Measurements from ENCODE around the gene TOR4A.
"Not testable (repeated sequence)": the region's sequence is repeated elsewhere in the genome, so short reads cannot be mapped to it uniquely, and the experiment has no call there.

TOR4A gene

GRCh38 chr9:137319011-137319738 lies 41.6 kb downstream of the TOR4A start:
- no peak for DNase-seq

GRCh38 chr9:137319739-137320551 lies 42.4 kb downstream of the TOR4A start:
- DNase-seq: no peak

DNA sequence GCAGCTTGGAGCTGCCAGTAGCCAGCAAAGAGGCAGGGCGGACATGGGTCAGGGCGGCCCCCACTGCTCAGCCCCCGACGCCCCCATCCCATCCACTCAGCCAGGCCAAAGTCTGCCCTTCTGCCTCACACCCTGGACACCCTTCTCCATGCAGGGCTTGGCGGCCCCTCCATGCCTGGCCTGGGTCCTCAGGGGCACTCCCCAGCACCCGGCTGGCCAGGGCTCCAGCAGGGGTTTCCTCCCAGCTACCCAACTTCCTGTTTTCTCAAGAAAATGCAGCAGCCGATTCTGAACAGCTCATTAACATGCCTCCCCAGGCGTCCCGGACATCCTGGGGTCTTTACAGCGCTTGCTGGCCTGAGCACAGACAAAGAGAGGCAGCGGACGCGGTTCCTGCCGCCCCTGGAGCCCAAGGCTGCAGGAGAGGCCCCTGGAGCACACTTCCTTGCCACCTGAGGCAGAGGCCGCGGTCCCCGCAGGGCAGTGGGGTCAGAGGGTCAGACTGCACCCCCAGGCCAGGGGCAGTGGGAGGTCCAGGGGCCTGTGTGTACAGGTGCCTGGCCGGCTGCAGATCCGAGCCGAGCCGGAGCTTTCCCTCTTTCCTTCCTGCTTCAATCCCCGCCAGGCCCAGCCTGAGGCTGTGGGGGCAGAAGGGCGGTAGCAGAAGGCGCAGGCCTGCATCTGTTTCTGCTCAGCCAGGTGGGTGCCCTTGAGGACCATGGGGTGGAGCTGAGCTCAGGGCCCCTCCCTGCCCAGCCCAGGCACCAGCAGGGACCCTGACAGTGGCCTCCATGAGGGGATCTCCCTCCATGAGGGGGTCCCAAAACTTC lies 43.2 kb downstream of the TOR4A start:
- DNase-seq: no peak

DNA sequence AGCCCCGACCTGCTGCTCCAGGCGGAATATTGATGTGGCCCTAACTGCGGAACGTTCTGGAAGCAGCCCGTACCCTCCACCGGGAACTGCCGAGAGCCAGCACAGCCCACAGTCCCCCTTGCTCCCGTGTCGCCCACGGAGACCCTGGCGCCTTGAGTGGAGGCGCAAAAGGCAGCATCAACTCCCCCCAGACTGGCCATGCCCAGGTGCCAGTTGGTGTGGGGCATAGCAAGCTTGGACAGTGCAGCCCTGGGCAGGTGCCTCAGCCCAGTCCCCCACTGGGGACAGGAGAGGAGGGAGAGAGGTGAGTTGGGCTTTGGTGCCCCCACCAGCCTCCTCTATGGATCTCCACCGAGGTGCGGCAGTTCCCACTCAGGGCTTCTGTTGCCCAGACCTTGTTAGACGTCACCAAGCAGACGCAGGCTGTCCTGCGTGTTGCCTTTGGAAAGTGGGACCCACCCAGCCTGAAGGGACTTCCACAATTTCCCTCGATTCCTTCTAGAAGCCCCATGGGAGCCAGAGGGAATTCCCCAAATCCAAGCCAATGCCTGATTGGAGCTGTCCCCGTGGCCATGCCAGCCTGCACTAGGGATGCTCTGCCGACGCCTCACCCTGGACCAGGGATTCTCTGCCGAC lies 44.3 kb downstream of the TOR4A start:
- no peak for DNase-seq

GRCh38 chr9:137323531-137324331 lies 46.2 kb downstream of the TOR4A start:
- DNase-seq: no peak

- no peak for DNase-seq
Measured at GRCh38 chr9:137325124-137325523, 47.6 kb downstream of the TOR4A start.

- DNase-seq: no peak
Measured at GRCh38 chr9:137325799-137326198, 48.3 kb downstream of the TOR4A start.

DNA sequence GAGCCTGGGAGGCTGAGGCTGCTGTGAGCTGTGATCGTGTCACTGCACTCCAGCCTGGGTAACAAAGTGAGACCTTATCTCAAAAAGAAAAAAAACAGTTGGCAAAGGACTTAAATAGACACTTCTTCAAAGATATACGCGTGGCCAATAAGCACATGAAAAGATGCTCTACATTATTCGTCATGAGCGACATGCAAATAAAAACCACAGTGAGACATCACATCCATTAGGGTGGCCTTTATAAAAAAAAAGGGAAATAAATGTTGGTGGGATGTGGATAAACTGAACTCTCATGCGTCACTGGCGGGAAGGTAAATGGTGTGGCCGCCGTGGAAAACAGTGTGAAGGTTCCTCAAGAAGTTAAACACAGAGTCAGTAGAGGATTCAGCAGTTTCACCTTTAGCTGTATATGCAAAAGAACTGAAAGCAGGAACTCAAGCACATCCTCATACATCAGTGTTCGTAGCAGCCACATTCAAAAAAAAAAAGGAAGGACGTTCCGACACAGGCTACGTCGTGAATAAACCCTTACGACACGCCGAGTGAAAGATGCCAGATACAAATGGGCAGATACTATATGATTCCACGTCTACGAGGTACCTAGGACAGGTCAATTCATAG lies 49.0 kb downstream of the TOR4A start:
- no peak for DNase-seq

DNA sequence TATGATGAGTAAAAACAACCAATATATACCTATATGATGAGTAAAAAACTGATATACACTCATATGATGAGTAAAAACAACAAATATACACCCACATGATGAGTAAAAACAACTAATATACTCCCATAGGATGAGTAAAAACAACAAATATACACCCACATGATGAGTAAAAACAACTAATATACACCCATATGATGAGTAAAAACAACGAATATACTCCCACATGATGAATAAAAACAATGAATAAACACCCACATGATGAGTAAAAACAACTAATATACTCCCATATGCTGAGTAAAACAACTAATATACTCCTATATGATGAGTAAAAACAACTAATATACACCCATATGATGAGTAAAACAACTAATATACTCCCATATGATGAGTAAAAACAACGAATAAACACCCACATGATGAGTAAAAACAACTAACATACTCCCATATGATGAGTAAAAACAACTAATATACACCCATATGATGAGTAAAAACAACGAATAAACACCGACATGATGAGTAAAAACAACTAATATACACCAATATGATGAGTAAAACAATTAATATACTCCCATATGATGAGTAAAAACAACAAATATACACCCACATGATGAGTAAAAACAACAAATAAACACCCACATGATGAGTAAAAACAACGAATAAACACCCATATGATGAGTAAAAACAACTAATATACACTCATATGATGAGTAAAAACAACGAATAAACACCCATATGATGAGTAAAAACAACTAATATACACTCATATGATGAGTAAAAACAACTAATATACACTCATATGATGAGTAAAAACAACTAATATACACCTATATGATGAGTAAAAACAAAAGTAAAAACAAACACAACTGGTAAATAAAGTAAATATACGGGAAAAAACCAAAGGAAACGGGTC lies 50.4 kb downstream of the TOR4A start:
- not testable (repeated sequence) for DNase-seq

- DNase-seq: not testable (repeated sequence)
Measured at GRCh38 chr9:137329590-137329989, 52.1 kb downstream of the TOR4A start.

DNA sequence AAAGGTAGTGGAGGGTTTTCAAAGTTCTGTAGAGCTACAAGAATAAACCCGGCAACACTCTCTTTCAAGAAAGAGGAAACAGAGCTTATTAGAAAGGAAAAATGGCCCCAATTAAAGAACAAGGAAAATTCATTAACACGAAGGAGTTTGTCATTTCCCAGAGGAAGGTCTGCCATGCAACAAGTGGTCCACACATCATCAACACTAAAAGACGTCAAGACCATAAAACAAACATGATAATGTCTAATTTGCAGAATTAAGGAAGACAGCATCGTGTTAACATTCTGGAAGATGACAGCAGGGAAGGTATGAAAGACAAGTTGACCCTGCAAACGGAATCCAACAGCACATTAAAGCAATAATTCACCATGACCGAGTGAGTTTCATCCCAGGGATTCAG lies 53.2 kb downstream of the TOR4A start:
- no peak for DNase-seq

DNA sequence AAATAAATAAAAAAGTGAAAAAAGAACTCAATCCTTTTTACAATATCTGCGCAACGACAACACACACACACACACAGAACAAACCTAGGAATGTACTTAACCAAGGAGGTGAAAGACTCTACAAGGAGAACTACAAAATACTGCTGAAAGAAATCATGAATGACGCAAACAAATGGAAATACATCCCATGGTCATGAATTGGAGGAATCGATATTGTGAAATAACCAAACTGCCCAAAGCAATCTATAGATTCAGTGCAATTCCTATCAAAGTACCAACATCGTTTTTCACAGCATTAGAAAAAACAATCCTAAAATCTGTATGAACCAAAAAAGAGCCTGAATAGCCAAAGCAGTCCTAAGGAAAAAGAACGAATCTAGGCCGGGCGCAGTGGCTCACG lies 54.4 kb downstream of the TOR4A start:
- DNase-seq: no peak
